Measurements from ENCODE around the gene APPBP2.
"Not testable (repeated sequence)": the region's sequence is repeated elsewhere in the genome, so short reads cannot be mapped to it uniquely, and the experiment has no call there.

Gene APPBP2

GRCh38 chr17:60552255-60552654 is 26.2 kb upstream of the APPBP2 start:
- not testable (repeated sequence) for H2BK5ac ChIP-seq (ENCODE audit: low read length); H3K4me3 ChIP-seq (ENCODE audit: low read length); H3K56ac ChIP-seq (ENCODE audit: low read length); H3K4me1 ChIP-seq (ENCODE audit: control insufficient read depth, low read depth, low read length); H4K8ac ChIP-seq (ENCODE audit: low read depth, low read length); DNase-seq; H2AK5ac ChIP-seq (ENCODE audit: low read length); H3K23ac ChIP-seq (ENCODE audit: low read length); H3K79me2 ChIP-seq (ENCODE audit: control insufficient read depth, insufficient read depth, low read length); H3K18ac ChIP-seq (ENCODE audit: low read length); H3K79me1 ChIP-seq (ENCODE audit: low read length); H3K9ac ChIP-seq (ENCODE audit: low read length); H3K4me2 ChIP-seq (ENCODE audit: low read length); H3K36me3 ChIP-seq (ENCODE audit: control insufficient read depth, insufficient read depth, low read length); H4K5ac ChIP-seq (ENCODE audit: low read length); H3K27me3 ChIP-seq (ENCODE audit: insufficient read depth, low read length, poor library complexity); H3K4ac ChIP-seq (ENCODE audit: low read depth, low read length); H2BK15ac ChIP-seq (replicated peaks; ENCODE audit: low read depth); H2BK120ac ChIP-seq (ENCODE audit: low read depth, low read length); H3K27ac ChIP-seq (ENCODE audit: low read depth, low read length)
- no CpG with 5 or more reads among the region's 13 CpGs for whole genome bisulfite sequencing (ENCODE audit: extremely low coverage, insufficient coverage, low lambda C conversion rate)

- H3K18ac ChIP-seq (ENCODE audit: low read length): no peak overlapping the region
- H2BK15ac ChIP-seq (replicated peaks; ENCODE audit: low read depth): no peak overlapping the region
- no peaks in the 10 kb centered on the region for H3K27me3 ChIP-seq (ENCODE audit: insufficient read depth, low read length, poor library complexity)
- H3K4me3 ChIP-seq (ENCODE audit: low read length): no peak overlapping the region
- H4K8ac ChIP-seq (ENCODE audit: low read depth, low read length): no peak overlapping the region
- H3K4me1 ChIP-seq (ENCODE audit: control insufficient read depth, low read depth, low read length): no peaks in the 10 kb centered on the region
- H2BK120ac ChIP-seq (ENCODE audit: low read depth, low read length): no peak overlapping the region
- no peak for DNase-seq
- no peak overlapping the region for H3K23ac ChIP-seq (ENCODE audit: low read length)
- H3K56ac ChIP-seq (ENCODE audit: low read length): no peak overlapping the region
- no peak overlapping the region for H2BK5ac ChIP-seq (ENCODE audit: low read length)
- no peak overlapping the region for H2AK5ac ChIP-seq (ENCODE audit: low read length)
- no peaks in the 10 kb centered on the region for H3K79me2 ChIP-seq (ENCODE audit: control insufficient read depth, insufficient read depth, low read length)
- 100% methylated on average over 1 of the region's 3 CpGs for WGBS (ENCODE audit: extremely low coverage, insufficient coverage, low lambda C conversion rate)
- H3K4ac ChIP-seq (ENCODE audit: low read depth, low read length): no peak overlapping the region
- no peaks in the 10 kb centered on the region for H3K79me1 ChIP-seq (ENCODE audit: low read length)
- no peak overlapping the region for H3K27ac ChIP-seq (ENCODE audit: low read depth, low read length)
- H3K9ac ChIP-seq (ENCODE audit: low read length): no peak overlapping the region
- H4K5ac ChIP-seq (ENCODE audit: low read length): no peak overlapping the region
- no peak overlapping the region for H3K4me2 ChIP-seq (ENCODE audit: low read length)
- no peaks in the 10 kb centered on the region for H3K36me3 ChIP-seq (ENCODE audit: control insufficient read depth, insufficient read depth, low read length)
These were observed 22.9 kb upstream of the APPBP2 start for GRCh38 chr17:60548990-60549389.

GRCh38 chr17:60545465-60546191 is 19.6 kb upstream of the APPBP2 start:
- Histone ChIP-seq H3K79me1 (ENCODE audit: low read length) (no peaks in the 10 kb centered on the region), H2AK5ac (ENCODE audit: low read length) (no peak overlapping the region), H3K4me3 (ENCODE audit: low read length) (no peak overlapping the region), H3K18ac (ENCODE audit: low read length) (no peak overlapping the region), H2BK5ac (ENCODE audit: low read length) (no peak overlapping the region), H3K27me3 (ENCODE audit: insufficient read depth, low read length, poor library complexity) (no peaks in the 10 kb centered on the region), H2BK120ac (ENCODE audit: low read depth, low read length) (no peak overlapping the region), H3K27ac (ENCODE audit: low read depth, low read length) (no peak overlapping the region), H4K5ac (ENCODE audit: low read length) (no peak overlapping the region), H4K8ac (ENCODE audit: low read depth, low read length) (no peak overlapping the region), H3K4me1 (ENCODE audit: control insufficient read depth, low read depth, low read length) (no peaks in the 10 kb centered on the region), H3K23ac (ENCODE audit: low read length) (no peak overlapping the region), H2BK15ac (replicated peaks; ENCODE audit: low read depth) (no peak overlapping the region), H3K4ac (ENCODE audit: low read depth, low read length) (no peak overlapping the region), H3K4me2 (ENCODE audit: low read length) (no peak overlapping the region), H3K9ac (ENCODE audit: low read length) (no peak overlapping the region), H3K56ac (ENCODE audit: low read length) (no peak overlapping the region), H3K79me2 (ENCODE audit: control insufficient read depth, insufficient read depth, low read length) (no peaks in the 10 kb centered on the region), H3K36me3 (ENCODE audit: control insufficient read depth, insufficient read depth, low read length) (no peaks in the 10 kb centered on the region)
- DNase-seq: no peak
- WGBS (ENCODE audit: extremely low coverage, insufficient coverage, low lambda C conversion rate): no CpG with 5 or more reads among the region's 9 CpGs

- Histone ChIP-seq H3K23ac (ENCODE audit: low read length) (no peak overlapping the region), H2BK15ac (replicated peaks; ENCODE audit: low read depth) (no peak overlapping the region), H3K27me3 (ENCODE audit: insufficient read depth, low read length, poor library complexity) (no peaks in the 10 kb centered on the region), H3K79me1 (ENCODE audit: low read length) (no peaks in the 10 kb centered on the region), H3K36me3 (ENCODE audit: control insufficient read depth, insufficient read depth, low read length) (no peaks in the 10 kb centered on the region), H2BK120ac (ENCODE audit: low read depth, low read length) (no peak overlapping the region), H3K56ac (ENCODE audit: low read length) (no peak overlapping the region), H4K5ac (ENCODE audit: low read length) (no peak overlapping the region), H4K8ac (ENCODE audit: low read depth, low read length) (no peak overlapping the region), H3K9ac (ENCODE audit: low read length) (no peak overlapping the region), H3K18ac (ENCODE audit: low read length) (no peak overlapping the region), H3K79me2 (ENCODE audit: control insufficient read depth, insufficient read depth, low read length) (no peaks in the 10 kb centered on the region), H2AK5ac (ENCODE audit: low read length) (no peak overlapping the region), H3K4me3 (ENCODE audit: low read length) (no peak overlapping the region), H2BK5ac (ENCODE audit: low read length) (no peak overlapping the region), H3K4ac (ENCODE audit: low read depth, low read length) (no peak overlapping the region), H3K27ac (ENCODE audit: low read depth, low read length) (no peak overlapping the region), H3K4me1 (ENCODE audit: control insufficient read depth, low read depth, low read length) (no peaks in the 10 kb centered on the region), H3K4me2 (ENCODE audit: low read length) (no peak overlapping the region)
- no peak for DNase-seq
- WGBS (ENCODE audit: extremely low coverage, insufficient coverage, low lambda C conversion rate): no CpG with 5 or more reads among the region's 4 CpGs
These were observed 16.0 kb upstream of the APPBP2 start for GRCh38 chr17:60542071-60542470.

GRCh38 chr17:60540460-60540859 is 14.4 kb upstream of the APPBP2 start:
- Histone ChIP-seq H3K4me2 (ENCODE audit: low read length) (no peak overlapping the region), H3K56ac (ENCODE audit: low read length) (no peak overlapping the region), H3K18ac (ENCODE audit: low read length) (no peak overlapping the region), H2BK15ac (replicated peaks; ENCODE audit: low read depth) (no peak overlapping the region), H3K27me3 (ENCODE audit: insufficient read depth, low read length, poor library complexity) (no peaks in the 10 kb centered on the region), H3K27ac (ENCODE audit: low read depth, low read length) (no peak overlapping the region), H2BK120ac (ENCODE audit: low read depth, low read length) (no peak overlapping the region), H3K4me1 (ENCODE audit: control insufficient read depth, low read depth, low read length) (no peaks in the 10 kb centered on the region), H3K79me2 (ENCODE audit: control insufficient read depth, insufficient read depth, low read length) (no peaks in the 10 kb centered on the region), H2BK5ac (ENCODE audit: low read length) (no peak overlapping the region), H3K36me3 (ENCODE audit: control insufficient read depth, insufficient read depth, low read length) (no peaks in the 10 kb centered on the region), H3K23ac (ENCODE audit: low read length) (no peak overlapping the region), H4K8ac (ENCODE audit: low read depth, low read length) (no peak overlapping the region), H3K9ac (ENCODE audit: low read length) (no peak overlapping the region), H3K4ac (ENCODE audit: low read depth, low read length) (no peak overlapping the region), H3K79me1 (ENCODE audit: low read length) (no peaks in the 10 kb centered on the region), H2AK5ac (ENCODE audit: low read length) (no peak overlapping the region), H4K5ac (ENCODE audit: low read length) (no peak overlapping the region), H3K4me3 (ENCODE audit: low read length) (no peak overlapping the region)
- no CpG with 5 or more reads among the region's 1 CpG for WGBS (ENCODE audit: extremely low coverage, insufficient coverage, low lambda C conversion rate)
- no peak for DNase-seq

GRCh38 chr17:60539807-60540206 is 13.8 kb upstream of the APPBP2 start:
- H4K5ac ChIP-seq (ENCODE audit: low read length): no peak overlapping the region
- H3K27ac ChIP-seq (ENCODE audit: low read depth, low read length): no peak overlapping the region
- H3K4me1 ChIP-seq (ENCODE audit: control insufficient read depth, low read depth, low read length): no peaks in the 10 kb centered on the region
- H3K23ac ChIP-seq (ENCODE audit: low read length): no peak overlapping the region
- DNase-seq: no peak
- no peak overlapping the region for H2AK5ac ChIP-seq (ENCODE audit: low read length)
- no peak overlapping the region for H2BK15ac ChIP-seq (replicated peaks; ENCODE audit: low read depth)
- no peak overlapping the region for H3K4me2 ChIP-seq (ENCODE audit: low read length)
- H3K36me3 ChIP-seq (ENCODE audit: control insufficient read depth, insufficient read depth, low read length): no peaks in the 10 kb centered on the region
- H3K4me3 ChIP-seq (ENCODE audit: low read length): no peak overlapping the region
- no peak overlapping the region for H3K18ac ChIP-seq (ENCODE audit: low read length)
- no peak overlapping the region for H4K8ac ChIP-seq (ENCODE audit: low read depth, low read length)
- H3K79me1 ChIP-seq (ENCODE audit: low read length): no peaks in the 10 kb centered on the region
- WGBS (ENCODE audit: extremely low coverage, insufficient coverage, low lambda C conversion rate): no CpG with 5 or more reads among the region's 2 CpGs
- H3K27me3 ChIP-seq (ENCODE audit: insufficient read depth, low read length, poor library complexity): no peaks in the 10 kb centered on the region
- H2BK120ac ChIP-seq (ENCODE audit: low read depth, low read length): no peak overlapping the region
- no peaks in the 10 kb centered on the region for H3K79me2 ChIP-seq (ENCODE audit: control insufficient read depth, insufficient read depth, low read length)
- H2BK5ac ChIP-seq (ENCODE audit: low read length): no peak overlapping the region
- no peak overlapping the region for H3K9ac ChIP-seq (ENCODE audit: low read length)
- H3K56ac ChIP-seq (ENCODE audit: low read length): no peak overlapping the region
- no peak overlapping the region for H3K4ac ChIP-seq (ENCODE audit: low read depth, low read length)
